KBM-7 (cell line): Measurements from ENCODE around the gene TIMM50.

ENCODE experiments used
- DNase-seq: peaks from one replicate; pipeline ENCODE4 v3.0.0-alpha.2; 2015
- in situ Hi-C: fragments of 300-500 bp; cut with MboI; formaldehyde crosslinking; loops from 2 replicates; pipeline ENCODE4 v1.14.3; 2020; ENCODE audit warnings: low sequenced_read_pairs, low pct_unique_long_range_greater_than_20kb, mixed read lengths

The TIMM50 gene

GRCh38 chr19:39497996-39498797 is 17.6 kb downstream of the TIMM50 start:
- DNase-seq, result peak; percentile 56
- in situ Hi-C loops, result no loop called here

GRCh38 chr19:39498798-39499642 is 18.4 kb downstream of the TIMM50 start, which contains the start of gene DLL3:
Gene DLL3 (plus strand): TSS chr19:39498947. CDS start chr19:39498975, 28 bp downstream.
- no peak for DNase-seq
- in situ Hi-C loops, result no loop called here

GRCh38 chr19:39499932-39500331 is 19.3 kb downstream of the TIMM50 start:
- in situ Hi-C loops, result no loop called here
- DNase-seq, result no peak

- in situ Hi-C loops, result no loop called here
- DNase-seq, result no peak
These were observed 19.9 kb downstream of the TIMM50 start for GRCh38 chr19:39500543-39500942.

- in situ Hi-C loops, result no loop called here
- DNase-seq, result no peak
These were observed 20.7 kb downstream of the TIMM50 start for GRCh38 chr19:39501340-39501739.

GRCh38 chr19:39502640-39503417 is 22.2 kb downstream of the TIMM50 start:
- in situ Hi-C loops, result no loop called here
- peak; percentile 80 for DNase-seq

- in situ Hi-C loops, result no loop called here
- no peak for DNase-seq
These were observed 25.9 kb downstream of the TIMM50 start for GRCh38 chr19:39506598-39506943.

GRCh38 chr19:39506944-39507714 is 26.5 kb downstream of the TIMM50 start:
- in situ Hi-C loops, result no loop called here
- peak; percentile 85 for DNase-seq

GRCh38 chr19:39507715-39508364 is 27.2 kb downstream of the TIMM50 start:
- DNase-seq, result no peak
- in situ Hi-C loops, result no loop called here

- in situ Hi-C loops, result no loop called here
These were observed 28.0 kb downstream of the TIMM50 start for GRCh38 chr19:39508629-39509028.

GRCh38 chr19:39509233-39509632 is 28.6 kb downstream of the TIMM50 start:
- in situ Hi-C loops, result no loop called here
- DNase-seq, result no peak

More at GRCh38 chr19:39508629-39509028, 28.0 kb downstream of the TIMM50 start:
- no peak for DNase-seq

GRCh38 chr19:39512988-39513387 is 32.4 kb downstream of the TIMM50 start:
- no peak for DNase-seq
- in situ Hi-C loops, result no loop called here

- in situ Hi-C loops, result no loop called here
- DNase-seq, result no peak
These were observed 34.4 kb downstream of the TIMM50 start, which contains the start of gene SELENOV for GRCh38 chr19:39514840-39515550. Gene SELENOV (plus strand): TSS chr19:39515139. CDS start chr19:39515213, 74 bp downstream.

GRCh38 chr19:39515551-39516191 is 35.0 kb downstream of the TIMM50 start:
- in situ Hi-C loops, result no loop called here

GRCh38 chr19:39516270-39516669 is 35.6 kb downstream of the TIMM50 start:
- in situ Hi-C loops, result no loop called here
- DNase-seq, result no peak

More at GRCh38 chr19:39515551-39516191, 35.0 kb downstream of the TIMM50 start:
- DNase-seq, result no peak

GRCh38 chr19:39517432-39517831 is 36.8 kb downstream of the TIMM50 start:
- DNase-seq, result no peak
- in situ Hi-C loops, result no loop called here

GRCh38 chr19:39518458-39518857 is 37.8 kb downstream of the TIMM50 start:
- no peak for DNase-seq
- in situ Hi-C loops, result no loop called here
